Mesodermal cell (in vitro differentiated cells): ENCODE data around the gene ARL3.

Source experiments
- H3K27ac ChIP-seq: 2 replicates; pipeline ENCODE4 v1.7.0; 2013; ENCODE audit warnings: mild to moderate bottlenecking, low read depth, low read length, moderate library complexity; ENCODE audit not compliant: severe bottlenecking
- H3K36me3 ChIP-seq: 2 replicates; pipeline ENCODE4 v1.7.1; 2013; ENCODE audit warnings: mild to moderate bottlenecking, low read length, moderate library complexity; ENCODE audit not compliant: control insufficient read depth, insufficient read depth
- H3K4me1 ChIP-seq: one replicate; pipeline ENCODE4 v1.7.1; 2013; ENCODE audit warnings: mild to moderate bottlenecking, low read length; ENCODE audit not compliant: insufficient read depth, control insufficient read depth, poor library complexity, severe bottlenecking
- H3K4me3 ChIP-seq: 2 replicates; pipeline ENCODE4 v1.7.0; 2013; ENCODE audit warnings: low read length, control low read depth, mild to moderate bottlenecking; ENCODE audit not compliant: insufficient read depth, poor library complexity, severe bottlenecking; ENCODE audit errors: extremely low read depth
- H3K9me3 ChIP-seq: 2 replicates; pipeline ENCODE4 v1.7.1; 2013; ENCODE audit warnings: mild to moderate bottlenecking, low read length, moderate library complexity; ENCODE audit not compliant: control insufficient read depth
- whole genome bisulfite sequencing, 2 experiments: methylation state at CpG; one replicate each; pipeline ENCODE4 v1.1.5; 2013; ENCODE audit warnings: missing lambda C conversion rate in 2 of 2; ENCODE audit not compliant: insufficient coverage in 2 of 2; 5-methylcytosine and 5-hydroxymethylcytosine counted together

ARL3 gene

DNA sequence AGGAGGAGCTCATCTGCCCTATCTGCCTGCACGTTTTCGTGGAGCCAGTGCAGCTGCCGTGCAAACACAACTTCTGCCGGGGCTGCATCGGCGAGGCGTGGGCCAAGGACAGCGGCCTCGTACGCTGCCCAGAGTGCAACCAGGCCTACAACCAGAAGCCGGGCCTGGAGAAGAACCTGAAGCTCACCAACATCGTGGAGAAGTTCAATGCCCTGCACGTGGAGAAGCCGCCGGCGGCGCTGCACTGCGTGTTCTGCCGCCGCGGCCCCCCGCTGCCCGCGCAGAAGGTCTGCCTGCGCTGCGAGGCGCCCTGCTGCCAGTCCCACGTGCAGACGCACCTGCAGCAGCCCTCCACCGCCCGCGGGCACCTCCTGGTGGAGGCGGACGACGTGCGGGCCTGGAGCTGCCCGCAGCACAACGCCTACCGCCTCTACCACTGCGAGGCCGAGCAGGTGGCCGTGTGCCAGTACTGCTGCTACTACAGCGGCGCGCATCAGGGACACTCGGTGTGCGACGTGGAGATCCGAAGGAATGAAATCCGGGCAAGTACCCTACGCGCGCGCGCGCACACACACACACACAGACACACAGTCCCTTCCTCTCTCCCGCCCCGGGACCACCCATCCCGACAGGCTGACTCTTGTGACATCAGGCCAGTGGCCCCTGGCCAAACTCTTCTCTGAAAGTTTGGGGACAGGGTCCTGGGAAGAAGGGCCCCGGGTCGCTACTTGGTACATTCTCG, 69.4 kb downstream of the ARL3 start:
- H3K36me3 ChIP-seq = peaks cover 37% of the 10 kb centered on the region
- H3K4me3 ChIP-seq = peak overlapping the region; percentile 90
- peaks cover 26% of the 10 kb centered on the region for H3K4me1 ChIP-seq
- 0 to 1% methylated on average over 36 to 49 of the region's 62 CpGs for WGBS, 2 experiments
- peak overlapping the region; percentile 98 for H3K27ac ChIP-seq
- H3K9me3 ChIP-seq = no peaks in the 10 kb centered on the region

DNA sequence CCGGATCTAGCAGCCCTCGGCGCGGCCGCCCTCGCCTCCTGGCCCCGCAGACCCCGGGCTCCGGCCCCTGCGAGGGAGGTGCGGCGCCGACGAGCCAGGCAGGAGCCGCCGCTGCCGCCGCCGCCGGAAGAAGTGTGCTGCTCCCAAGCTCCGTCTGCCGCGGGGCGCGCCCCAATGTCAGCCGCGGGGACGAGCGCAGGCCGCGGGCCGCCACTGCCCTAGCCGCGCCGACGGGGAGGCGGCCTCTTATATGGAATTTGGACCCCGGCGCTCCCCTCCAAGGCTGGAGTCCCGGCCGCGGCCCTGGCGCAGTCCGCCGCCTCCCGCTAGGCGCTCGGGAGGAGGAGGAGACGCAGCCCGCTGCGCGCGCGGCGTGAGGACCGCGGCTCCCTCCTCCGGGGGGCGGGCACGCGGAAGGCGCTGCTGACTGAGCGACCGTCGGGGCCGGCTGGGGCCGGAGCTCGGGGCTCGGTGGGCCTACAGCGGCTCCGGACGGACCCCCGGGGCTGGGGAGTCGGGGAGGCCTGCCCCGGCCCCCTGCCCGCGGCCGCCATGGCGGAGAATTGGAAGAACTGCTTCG, 70.0 kb downstream of the ARL3 start, which contains the start of gene TRIM8:
Gene TRIM8, plus strand, starts transcription at position 414 of the 580 bp plus-strand sequence. Its CDS starts 139 bp downstream, at position 553.
- peak within 1 kb of the TSS; percentile 90 for H3K4me3 ChIP-seq
- peaks cover 31% of the 10 kb centered on the region for H3K36me3 ChIP-seq
- H3K27ac ChIP-seq = peak within 1 kb of the TSS; percentile 98
- WGBS, 2 experiments = 0% methylated on average over 53 to 56 of the region's 80 CpGs
- H3K4me1 ChIP-seq = peaks cover 20% of the 10 kb centered on the region
- H3K9me3 ChIP-seq = no peaks in the 10 kb centered on the region

DNA sequence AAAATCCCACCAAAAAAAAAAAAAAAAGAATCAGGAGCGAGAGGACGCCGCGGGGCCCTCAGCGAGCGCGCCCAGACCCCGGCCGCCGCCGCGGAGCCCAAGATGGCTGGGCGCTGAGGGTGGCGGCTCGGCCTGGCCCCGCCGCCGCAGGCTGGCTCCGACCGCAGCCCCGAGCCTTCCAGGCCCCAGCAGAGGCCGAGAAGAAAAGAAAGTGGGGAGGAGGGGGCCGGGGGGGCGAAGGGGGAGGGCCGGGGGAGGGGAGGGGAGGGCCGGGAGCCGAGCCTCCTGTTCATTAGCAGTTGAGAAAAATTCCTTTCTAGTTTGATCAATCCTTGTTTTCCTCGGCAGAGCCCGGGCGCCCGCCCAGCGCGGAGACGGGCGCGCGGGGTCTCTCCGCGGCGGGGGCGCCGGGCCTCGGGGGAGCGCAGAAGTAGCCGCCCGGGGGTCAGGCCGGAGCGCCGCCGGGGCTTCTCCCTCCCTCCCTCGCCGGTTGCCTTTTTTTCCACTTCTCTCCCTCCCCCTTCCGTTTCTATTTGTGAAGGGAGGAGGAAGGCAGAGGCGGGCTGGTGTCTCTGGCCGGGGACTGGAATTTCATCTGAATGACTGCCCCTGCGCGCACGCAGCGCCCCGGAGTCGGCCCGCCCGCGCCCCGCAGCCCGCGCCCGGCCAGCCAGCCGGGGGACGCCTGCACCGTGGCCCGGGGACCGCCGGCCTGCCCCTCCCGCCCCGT, 70.7 kb downstream of the ARL3 start:
- Histone ChIP-seq H3K36me3 (peaks cover 25% of the 10 kb centered on the region), H3K27ac (peak overlapping the region; percentile 98), H3K9me3 (no peaks in the 10 kb centered on the region), H3K4me3 (peak overlapping the region; percentile 90), H3K4me1 (peaks cover 13% of the 10 kb centered on the region)
- 0% methylated on average over 18 to 22 of the region's 76 CpGs for WGBS, 2 experiments

DNA sequence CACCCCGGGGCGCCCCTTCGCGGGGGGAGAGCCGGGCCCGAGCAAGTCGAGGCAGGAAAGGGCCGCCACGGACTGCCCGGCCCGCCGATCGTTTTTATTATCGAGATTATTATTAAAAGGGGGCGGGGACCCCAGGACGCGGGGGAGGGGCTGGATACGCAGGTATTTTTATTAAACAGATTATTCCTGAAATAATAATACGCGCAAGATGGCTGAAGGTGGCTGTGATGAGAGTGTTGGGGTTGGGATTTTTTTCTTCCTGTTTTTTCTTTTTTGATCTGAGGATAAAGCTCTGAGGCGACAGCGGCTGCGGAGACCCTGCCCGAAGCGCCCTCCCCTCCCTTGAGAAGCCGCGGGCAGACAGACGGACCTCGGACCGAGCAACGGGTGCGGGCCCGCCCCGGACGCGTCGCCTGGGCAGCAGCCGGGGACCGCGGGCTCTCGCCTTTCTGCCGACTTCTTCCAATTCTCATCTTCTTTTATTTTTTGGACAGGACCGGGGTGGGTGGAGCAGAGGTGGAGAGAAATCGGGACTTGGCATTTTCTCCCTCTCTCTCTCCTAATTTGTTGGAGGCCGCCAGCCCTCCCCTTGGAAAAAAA, 71.4 kb downstream of the ARL3 start:
- Histone ChIP-seq H3K4me3 (peak overlapping the region; percentile 90), H3K4me1 (peaks cover 9% of the 10 kb centered on the region), H3K36me3 (peaks cover 22% of the 10 kb centered on the region), H3K9me3 (no peaks in the 10 kb centered on the region), H3K27ac (peak overlapping the region; percentile 98)
- 0 to 1% methylated on average over 11 to 17 of the region's 45 CpGs for WGBS, 2 experiments

DNA sequence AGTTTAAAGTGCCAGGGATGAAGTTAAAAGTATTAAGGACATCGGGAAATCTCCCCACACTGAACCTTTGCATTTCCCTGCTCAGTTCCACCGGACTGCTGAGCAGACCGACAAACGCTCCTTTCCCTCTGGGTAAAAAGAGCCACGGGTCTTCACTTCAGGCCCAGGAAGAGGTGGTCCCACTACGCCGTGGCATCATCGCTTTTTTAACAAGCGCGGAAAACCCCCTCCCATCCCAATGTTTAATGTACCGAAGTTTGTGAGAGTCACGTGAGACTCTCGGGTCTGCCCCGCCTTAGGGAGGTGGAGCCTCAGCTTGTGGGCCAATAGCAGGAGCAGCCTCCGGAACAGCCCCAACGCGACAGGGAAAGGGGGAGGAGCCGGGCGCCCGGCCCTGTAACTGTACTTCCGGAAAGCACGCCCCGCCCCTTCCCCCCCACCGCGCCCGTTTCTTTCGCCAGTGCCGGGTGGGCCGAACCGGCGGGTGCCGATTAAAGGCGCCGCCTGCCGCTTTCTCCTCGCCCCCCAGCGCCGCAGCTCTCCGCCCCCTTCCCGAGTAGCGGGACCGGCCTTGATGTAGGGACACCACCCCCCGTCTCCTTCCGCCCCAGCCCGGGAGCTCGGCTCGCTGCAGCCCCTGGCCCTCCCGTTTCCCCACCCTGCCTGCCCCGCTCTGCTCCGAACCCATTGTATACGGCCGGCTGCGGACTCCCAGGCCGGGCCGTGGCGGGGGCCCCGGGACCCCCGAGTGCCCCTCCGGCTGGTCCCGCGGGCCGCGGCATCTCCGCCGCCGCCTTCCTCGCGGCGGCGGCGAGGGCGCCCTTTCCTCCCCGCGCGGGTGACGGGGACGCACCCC, 72.1 kb downstream of the ARL3 start:
- Histone ChIP-seq H3K36me3 (peaks cover 14% of the 10 kb centered on the region), H3K9me3 (no peaks in the 10 kb centered on the region), H3K27ac (peak overlapping the region; percentile 98), H3K4me3 (peak overlapping the region; percentile 90), H3K4me1 (peaks cover 2% of the 10 kb centered on the region)
- WGBS, 2 experiments = 1% methylated on average over 48 to 55 of the region's 77 CpGs

DNA sequence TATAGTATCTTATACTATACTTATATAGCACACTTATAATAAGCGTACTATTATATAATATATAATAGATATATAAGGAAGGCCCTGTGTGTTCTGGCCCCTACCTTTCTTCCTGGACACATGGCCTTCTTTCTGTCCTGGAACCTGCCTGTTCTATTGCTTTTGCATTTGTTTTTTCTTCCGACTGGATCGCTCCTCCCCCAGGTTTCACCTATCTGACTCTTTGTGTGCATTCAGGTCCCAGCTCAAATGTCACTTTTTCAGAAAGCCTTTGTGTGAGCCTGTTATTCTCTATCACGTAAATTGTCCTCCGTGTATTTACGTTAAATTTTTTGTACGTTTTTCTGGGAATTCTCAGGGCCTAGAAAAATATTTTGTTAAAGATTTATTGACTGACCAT, 72.8 kb downstream of the ARL3 start:
- H3K9me3 ChIP-seq = no peaks in the 10 kb centered on the region
- H3K4me1 ChIP-seq = no peaks in the 10 kb centered on the region
- H3K27ac ChIP-seq = peak overlapping the region; percentile 98
- H3K4me3 ChIP-seq = peak overlapping the region; percentile 90
- 49 to 62% methylated on average over 6 of the region's 7 CpGs for WGBS, 2 experiments
- H3K36me3 ChIP-seq = peaks cover 12% of the 10 kb centered on the region

DNA sequence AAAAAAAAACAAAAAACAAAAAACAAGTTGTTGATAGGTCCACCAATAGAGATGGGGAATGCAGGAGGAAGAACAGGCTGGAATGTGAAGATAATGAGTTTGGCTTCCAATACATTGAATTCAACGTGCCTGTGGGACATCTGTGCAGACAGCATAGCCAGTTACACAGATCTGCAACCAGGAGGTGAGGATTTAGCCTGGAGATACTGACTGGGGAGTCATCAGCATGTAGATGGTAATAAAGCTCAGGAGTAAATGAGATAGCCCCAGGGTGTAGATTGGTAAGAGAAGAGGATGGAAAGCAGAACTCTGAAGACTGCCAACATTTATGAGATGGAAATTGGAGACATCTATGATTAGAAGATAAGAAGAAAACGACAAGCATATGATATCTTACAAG, 74.7 kb downstream of the ARL3 start:
- no peaks in the 10 kb centered on the region for H3K36me3 ChIP-seq
- no peak overlapping the region for H3K27ac ChIP-seq
- no peak overlapping the region for H3K4me3 ChIP-seq
- 57 to 66% methylated on average over 2 of the region's 2 CpGs for WGBS, 2 experiments
- no peaks in the 10 kb centered on the region for H3K9me3 ChIP-seq
- peaks cover 12% of the 10 kb centered on the region for H3K4me1 ChIP-seq

DNA sequence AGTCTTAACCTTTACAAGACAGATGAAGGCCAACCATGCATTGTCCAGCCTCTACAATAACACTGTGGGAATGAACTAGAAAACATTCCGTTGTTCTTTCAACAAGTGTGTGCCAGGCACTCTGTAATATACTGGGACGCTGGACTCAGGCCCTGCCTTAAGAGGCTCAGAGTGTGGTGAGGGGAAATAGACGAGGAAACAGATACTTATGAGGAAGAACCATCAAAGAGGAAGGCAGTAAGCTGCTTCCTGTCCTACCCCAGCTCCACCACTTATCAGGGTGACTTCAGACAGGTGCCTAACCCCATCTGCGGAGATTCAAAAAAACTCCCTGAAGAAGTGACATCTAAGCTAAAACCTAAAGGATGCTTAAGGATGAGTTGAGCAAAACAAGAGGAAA, 78.8 kb downstream of the ARL3 start:
- Histone ChIP-seq H3K4me3 (no peak overlapping the region), H3K4me1 (peaks cover 53% of the 10 kb centered on the region), H3K27ac (peak overlapping the region; percentile 23), H3K9me3 (no peaks in the 10 kb centered on the region), H3K36me3 (peaks cover 14% of the 10 kb centered on the region)
- WGBS, 2 experiments = no CpG with 5 or more reads among the region's 4 CpGs

DNA sequence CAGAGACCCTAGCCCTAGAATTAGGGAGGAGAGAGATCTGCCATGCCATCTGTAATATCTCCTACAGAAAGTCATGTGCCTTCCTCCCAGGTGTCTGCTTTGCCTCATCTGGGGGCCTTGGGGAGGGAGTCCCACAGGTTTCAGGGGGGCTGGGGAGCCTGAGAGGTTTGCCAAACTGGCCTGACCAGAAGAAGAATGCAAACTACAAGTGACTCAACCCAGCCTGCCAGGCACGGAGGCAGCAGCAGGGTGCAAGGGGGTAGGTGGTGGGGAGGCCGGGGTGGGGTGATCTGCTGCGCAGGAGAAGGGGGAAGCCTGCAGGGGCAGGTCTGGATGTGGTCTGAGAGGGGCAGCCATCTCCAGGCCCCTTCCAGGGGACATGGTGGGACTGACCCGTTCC, 79.5 kb downstream of the ARL3 start:
- H3K9me3 ChIP-seq = no peaks in the 10 kb centered on the region
- WGBS, 2 experiments = 58 to 80% methylated on average over 1 to 2 of the region's 4 CpGs

DNA sequence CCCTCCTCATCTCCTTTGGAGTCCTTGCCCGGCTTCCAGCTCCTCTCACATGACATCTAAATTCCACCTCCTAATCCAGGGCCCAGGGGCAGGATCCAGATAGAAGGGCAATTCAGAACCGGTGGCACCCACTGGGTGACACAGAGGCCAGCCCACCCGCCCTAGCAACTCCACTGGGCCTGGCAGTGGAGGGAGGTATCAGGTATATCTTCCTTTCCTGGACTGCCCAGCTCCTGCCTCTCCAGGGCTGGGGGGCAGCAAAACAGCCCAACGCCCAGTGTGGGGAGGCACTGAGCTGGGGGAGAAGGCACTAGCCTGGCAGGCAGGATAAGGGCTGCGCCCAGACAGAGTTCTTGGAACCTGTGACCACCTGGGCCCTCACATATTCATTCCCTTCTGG, 80.3 kb downstream of the ARL3 start:
- no peaks in the 10 kb centered on the region for H3K9me3 ChIP-seq
- WGBS, 2 experiments = 80 to 100% methylated on average over 2 of the region's 5 CpGs
- peaks cover 18% of the 10 kb centered on the region for H3K36me3 ChIP-seq
- no peak overlapping the region for H3K4me3 ChIP-seq
- peak overlapping the region; percentile 81 for H3K27ac ChIP-seq
- peaks cover 67% of the 10 kb centered on the region for H3K4me1 ChIP-seq

More for the DNA sequence above, 79.5 kb downstream of the ARL3 start:
- peaks cover 18% of the 10 kb centered on the region for H3K36me3 ChIP-seq
- no peak overlapping the region for H3K4me3 ChIP-seq
- peaks cover 60% of the 10 kb centered on the region for H3K4me1 ChIP-seq
- peak overlapping the region; percentile 23 for H3K27ac ChIP-seq
